ENCODE data around the gene MAB21L1.

GRCh38 chr13:35518337-35518946 lies 42.0 kb upstream of the MAB21L1 start:
- TF ChIP-seq CTCF (IDR thresholded peaks at IDR 0.05; ENCODE audit: low read length) (no peak), EZH2 (IDR thresholded peaks at IDR 0.05; ENCODE audit: borderline replicate concordance, low read length) (no peak)

All from OCI-LY1 (cell line).